Ectodermal cell (in vitro differentiated cells): Measurements from ENCODE around the gene COL8A2. TPM values are rescaled to one million over a fixed set of nuclear protein-coding genes. Genes with fewer than 3 reads are reported as not detected.
A peak's percentile ranks its signal among the peaks of the same experiment; 100 is the strongest.

Source experiments
- H3K27ac ChIP-seq: 2 replicates; pipeline ENCODE4 v1.7.0; 2013; ENCODE audit warnings: mild to moderate bottlenecking, low read depth, low read length; ENCODE audit not compliant: insufficient read depth, poor library complexity, severe bottlenecking
- H3K27me3 ChIP-seq: 2 replicates; pipeline ENCODE4 v1.7.0; 2013; ENCODE audit warnings: mild to moderate bottlenecking, low read length; ENCODE audit not compliant: insufficient read depth, control insufficient read depth, poor library complexity, severe bottlenecking
- H3K36me3 ChIP-seq: one replicate; pipeline ENCODE4 v1.7.0; 2013; ENCODE audit warnings: low read length; ENCODE audit not compliant: control insufficient read depth, insufficient read depth
- H3K4me1 ChIP-seq: one replicate; pipeline ENCODE4 v1.7.0; 2013; ENCODE audit warnings: low read length; ENCODE audit not compliant: control insufficient read depth, insufficient read depth
- H3K4me3 ChIP-seq: 2 replicates; pipeline ENCODE4 v1.7.0; 2013; ENCODE audit warnings: low read depth, low read length, control low read depth; ENCODE audit not compliant: insufficient read depth
- H3K9me3 ChIP-seq: 2 replicates; pipeline ENCODE4 v1.7.0; 2013; ENCODE audit warnings: mild to moderate bottlenecking, low read length, moderate library complexity; ENCODE audit not compliant: control insufficient read depth
- WGBS, 2 experiments: methylation state at CpG; one replicate each; pipeline ENCODE4 v1.1.7; 2013; ENCODE audit warnings: missing lambda C conversion rate in 2 of 2; 5-methylcytosine and 5-hydroxymethylcytosine counted together
- polyA plus RNA-seq, 4 experiments: library from polyadenylated mRNA; stranded (reverse); fragments of 50-300 nt; gene quantifications; one replicate each; pipeline ENCODE4 v1.2.3, GENCODE V29; 2013

Gene COL8A2
- 0.09 TPM for polyA plus RNA-seq (2013, experiment 1 of 4)
- polyA plus RNA-seq (2013, experiment 2 of 4), result 0.12 TPM
- polyA plus RNA-seq (2013, experiment 3 of 4), result 0.27 TPM
- polyA plus RNA-seq (2013, experiment 4 of 4), result 0.32 TPM

DNA sequence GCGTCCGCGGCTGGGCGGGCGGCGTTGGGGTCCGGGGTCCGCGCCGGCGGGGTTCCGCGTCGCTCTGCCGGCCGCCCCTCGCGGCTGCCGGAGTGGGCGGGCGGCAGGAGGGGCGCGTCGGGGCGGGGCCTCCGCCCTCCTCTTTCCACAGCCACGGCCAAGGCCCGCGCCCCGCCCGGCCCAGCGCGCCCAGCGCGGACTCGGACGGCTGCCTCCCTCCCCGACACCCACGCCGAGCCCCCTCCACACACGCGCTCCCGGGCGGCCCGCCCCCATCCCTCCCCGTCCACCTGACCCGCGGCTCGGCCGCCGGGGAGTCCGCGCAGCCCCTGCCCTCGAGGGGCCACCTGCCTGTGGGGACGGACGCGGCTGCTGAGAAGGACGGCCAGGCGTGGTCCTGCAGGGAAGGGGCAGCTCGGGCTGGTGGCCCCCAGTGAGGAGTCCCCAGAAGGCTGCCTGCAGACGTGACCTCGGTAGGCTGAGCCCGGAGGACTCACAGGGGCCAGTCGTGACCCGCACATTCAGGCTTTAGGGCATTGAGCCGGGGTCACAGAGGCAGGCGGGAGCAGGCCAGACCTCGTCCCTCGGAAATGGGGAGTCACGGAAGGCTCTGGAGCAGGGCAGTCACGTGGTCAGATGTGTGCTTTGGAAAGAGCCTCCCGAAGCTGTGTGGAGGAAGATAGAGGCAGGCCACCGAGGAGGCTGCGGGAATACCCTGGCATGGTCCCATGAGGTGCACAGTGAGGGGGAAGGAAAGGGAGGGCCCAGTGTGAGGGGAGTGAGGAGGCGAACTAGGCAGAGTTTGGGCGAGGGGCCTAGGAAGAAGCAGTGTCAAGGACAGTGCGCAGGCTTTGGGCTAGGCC lies at the start of gene COL8A2:
TSS of gene COL8A2 (minus strand) at position 94 of the 863 bp plus-strand sequence. CDS start 24,980 bp downstream, outside the sequence.
- Histone ChIP-seq H3K27me3 (peaks cover 50% of the 10 kb centered on the region), H3K9me3 (no peaks in the 10 kb centered on the region), H3K4me1 (no peaks in the 10 kb centered on the region), H3K27ac (no peak within 1 kb of the TSS), H3K36me3 (no peaks in the 10 kb centered on the region), H3K4me3 (peak within 1 kb of the TSS; percentile 9)
- WGBS, 2 experiments, result 17 to 18% methylated on average over 77 of the region's 77 CpGs

DNA sequence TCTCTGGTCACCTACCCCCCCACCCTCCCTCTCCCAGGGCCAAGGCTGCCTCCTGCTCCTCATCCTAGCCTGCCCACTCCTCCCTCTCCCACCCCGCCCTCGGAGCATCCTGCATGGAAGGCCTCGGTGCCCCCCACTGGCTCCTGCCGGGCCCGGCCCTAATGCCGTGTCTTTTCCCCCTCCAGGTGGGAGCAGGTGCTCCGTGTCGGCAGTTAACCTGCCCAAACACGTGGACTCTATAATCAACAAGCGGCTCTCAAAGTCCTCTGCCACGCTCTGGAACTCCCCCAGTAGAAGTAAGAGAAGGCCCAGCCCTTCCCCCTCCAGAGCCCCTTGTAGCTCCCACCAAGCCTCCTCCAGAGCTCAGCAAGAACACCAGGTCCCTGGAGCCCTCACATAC lies 49.7 kb upstream of the COL8A2 start:
- no peaks in the 10 kb centered on the region for H3K27me3 ChIP-seq
- no peaks in the 10 kb centered on the region for H3K9me3 ChIP-seq
- no peak overlapping the region for H3K4me3 ChIP-seq
- no peak overlapping the region for H3K27ac ChIP-seq
- H3K36me3 ChIP-seq, result peaks cover 52% of the 10 kb centered on the region
- H3K4me1 ChIP-seq, result peaks cover 12% of the 10 kb centered on the region
- WGBS, 2 experiments, result 87 to 88% methylated on average over 11 of the region's 11 CpGs

- peaks cover 4% of the 10 kb centered on the region for H3K4me1 ChIP-seq
Observed at GRCh38 chr1:36172983-36173382, 48.0 kb upstream of the COL8A2 start.

DNA sequence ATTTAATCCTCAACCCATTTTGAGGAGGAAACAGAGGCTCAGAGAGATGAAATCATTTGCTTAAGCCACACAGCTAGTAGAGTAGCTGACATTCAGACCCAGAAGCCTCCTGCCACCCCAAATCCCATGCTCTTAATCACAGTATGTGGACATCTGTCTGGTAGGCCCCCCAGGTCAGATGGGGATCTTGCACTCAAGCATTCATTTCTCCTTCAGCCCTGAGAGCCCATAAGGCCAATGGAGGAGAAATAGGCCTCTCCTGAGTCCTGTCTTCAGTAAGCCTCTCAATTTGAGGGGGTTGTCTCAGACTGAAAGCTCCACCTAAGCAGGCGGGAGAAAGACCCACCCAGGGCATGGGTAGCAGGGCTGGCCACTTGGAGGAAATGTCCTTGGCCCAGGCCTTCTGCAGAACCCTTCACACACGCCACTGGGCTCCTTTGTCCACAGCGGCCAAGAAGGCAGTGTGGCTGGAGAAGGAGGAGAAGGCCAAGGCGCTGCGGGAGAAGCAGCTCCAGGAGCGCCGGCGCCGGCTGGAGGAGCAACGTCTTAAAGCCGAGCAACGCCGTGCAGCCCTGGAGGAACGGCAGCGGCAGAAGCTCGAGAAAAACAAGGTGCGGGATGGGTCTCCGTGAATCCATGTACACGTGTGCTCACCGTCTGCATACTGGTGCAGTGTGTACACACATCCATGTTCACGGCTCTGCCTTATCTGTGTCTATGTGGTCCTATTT lies 47.2 kb upstream of the COL8A2 start:
- H3K36me3 ChIP-seq, result peaks cover 48% of the 10 kb centered on the region
- no peak overlapping the region for H3K4me3 ChIP-seq
- 96 to 97% methylated on average over 21 of the region's 21 CpGs for WGBS, 2 experiments
- no peak overlapping the region for H3K27ac ChIP-seq
- no peaks in the 10 kb centered on the region for H3K4me1 ChIP-seq
- H3K9me3 ChIP-seq, result no peaks in the 10 kb centered on the region
- H3K27me3 ChIP-seq, result no peaks in the 10 kb centered on the region

More at GRCh38 chr1:36172983-36173382, 48.0 kb upstream of the COL8A2 start:
- WGBS, 2 experiments, result 94 to 100% methylated on average over 2 of the region's 2 CpGs
- H3K27me3 ChIP-seq, result no peaks in the 10 kb centered on the region
- H3K9me3 ChIP-seq, result no peaks in the 10 kb centered on the region
- peaks cover 46% of the 10 kb centered on the region for H3K36me3 ChIP-seq
- H3K27ac ChIP-seq, result no peak overlapping the region
- no peak overlapping the region for H3K4me3 ChIP-seq

DNA sequence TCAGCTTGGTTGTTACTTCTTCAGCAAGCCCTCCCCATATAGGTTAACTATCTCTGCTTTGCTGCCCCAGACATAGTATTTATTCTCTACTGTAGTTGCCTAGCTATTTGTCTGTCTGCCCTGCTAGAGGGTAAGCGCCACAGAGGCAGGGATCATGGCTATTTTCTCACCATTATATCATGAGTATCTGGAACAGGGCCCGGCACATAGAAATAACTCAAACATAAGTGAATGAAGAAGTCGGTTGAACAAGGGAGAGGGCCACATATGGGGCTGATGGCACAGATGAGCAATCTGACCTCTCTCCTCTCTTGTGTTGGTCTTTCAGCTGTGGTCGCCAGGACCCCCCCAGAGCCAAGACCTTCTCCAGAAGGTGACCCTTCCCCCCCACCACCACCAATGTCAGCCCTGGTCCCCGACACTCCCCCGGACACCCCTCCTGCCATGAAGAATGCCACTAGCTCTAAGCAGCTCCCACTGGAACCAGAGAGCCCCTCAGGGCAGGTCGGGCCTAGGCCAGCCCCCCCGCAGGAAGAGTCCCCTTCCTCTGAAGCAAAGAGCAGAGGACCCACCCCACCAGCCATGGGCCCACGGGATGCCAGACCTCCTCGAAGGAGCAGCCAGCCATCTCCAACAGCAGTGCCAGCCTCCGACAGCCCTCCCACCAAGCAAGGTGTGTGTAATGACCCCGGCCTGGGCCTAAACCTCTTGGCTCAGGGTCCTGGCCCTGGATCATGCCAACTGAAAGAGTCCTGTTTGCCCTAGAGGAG lies 45.8 kb upstream of the COL8A2 start:
- no peak overlapping the region for H3K27ac ChIP-seq
- WGBS, 2 experiments, result 92 to 94% methylated on average over 12 of the region's 12 CpGs
- H3K36me3 ChIP-seq, result peaks cover 41% of the 10 kb centered on the region
- H3K9me3 ChIP-seq, result no peaks in the 10 kb centered on the region
- no peak overlapping the region for H3K4me3 ChIP-seq
- no peaks in the 10 kb centered on the region for H3K27me3 ChIP-seq
- H3K4me1 ChIP-seq, result no peaks in the 10 kb centered on the region

DNA sequence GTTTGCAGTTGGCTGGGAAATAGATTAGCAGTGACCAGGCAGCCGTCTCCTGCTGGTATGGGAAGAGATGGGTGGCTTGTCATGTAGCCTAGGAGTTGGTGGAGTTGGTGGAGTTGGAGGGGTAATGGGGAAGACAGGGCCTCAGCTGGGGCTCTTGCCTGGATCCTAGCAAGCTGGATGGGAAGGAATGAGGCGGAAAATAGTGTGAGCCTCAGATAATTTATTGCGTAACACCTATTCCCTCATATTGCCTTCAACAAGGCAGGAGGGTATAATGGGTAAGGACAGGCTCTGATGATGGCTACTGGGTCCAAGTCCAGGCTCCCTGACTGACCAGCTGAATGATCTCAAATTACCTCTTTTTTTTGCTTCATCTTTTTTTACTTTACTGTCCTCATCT lies 43.5 kb upstream of the COL8A2 start:
- no peak overlapping the region for H3K27ac ChIP-seq
- no peak overlapping the region for H3K4me3 ChIP-seq
- no peaks in the 10 kb centered on the region for H3K9me3 ChIP-seq
- 98 to 99% methylated on average over 3 of the region's 3 CpGs for WGBS, 2 experiments
- H3K36me3 ChIP-seq, result peaks cover 30% of the 10 kb centered on the region
- no peaks in the 10 kb centered on the region for H3K4me1 ChIP-seq
- no peaks in the 10 kb centered on the region for H3K27me3 ChIP-seq

DNA sequence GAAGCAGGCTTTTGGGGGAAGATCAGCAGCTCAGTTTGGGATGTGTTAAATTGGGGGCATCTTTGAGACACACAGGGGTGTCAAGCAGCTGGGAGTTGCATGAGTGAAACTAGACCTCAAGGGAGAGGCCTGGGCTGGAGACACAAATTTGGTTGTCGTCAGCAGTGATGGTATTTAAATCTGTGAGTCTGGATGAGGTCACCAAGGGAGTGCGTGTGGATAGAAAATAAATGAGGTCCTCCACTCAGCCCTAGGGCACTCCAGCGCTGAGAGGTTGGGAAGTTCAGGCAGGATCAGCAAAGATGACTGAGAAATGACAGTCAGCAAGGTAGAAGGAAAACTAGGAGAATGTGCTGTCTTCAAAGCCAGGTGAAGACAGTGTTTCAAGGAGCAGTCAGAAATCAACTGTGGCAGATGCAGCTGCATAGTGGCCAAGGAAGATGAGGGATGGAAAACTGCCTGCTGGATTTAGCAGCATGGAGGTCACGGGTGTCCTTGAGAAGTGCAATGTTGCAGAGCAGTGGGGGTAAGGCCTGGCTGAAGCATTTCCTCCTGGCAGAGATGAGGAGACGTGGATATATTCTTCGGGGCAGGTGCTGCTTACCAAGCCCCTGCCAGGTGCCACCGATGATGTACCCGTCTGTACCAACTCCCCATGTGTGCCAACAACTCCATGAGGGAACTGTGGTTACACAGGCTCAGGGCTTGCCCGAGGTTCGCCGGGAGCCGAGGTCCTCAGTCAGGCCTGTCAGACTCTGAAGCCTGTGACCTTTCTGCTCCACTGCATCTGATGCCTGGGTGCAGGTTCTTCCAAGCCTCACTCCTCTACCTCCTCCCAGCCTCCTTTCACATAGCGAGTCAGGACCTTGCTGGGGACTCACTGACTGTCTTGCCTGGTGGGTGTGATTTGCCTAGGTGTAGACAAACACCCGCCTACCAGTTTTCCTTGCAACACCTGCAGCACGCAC lies 42.2 kb upstream of the COL8A2 start:
- Histone ChIP-seq H3K27me3 (no peaks in the 10 kb centered on the region), H3K36me3 (peaks cover 17% of the 10 kb centered on the region), H3K27ac (no peak overlapping the region), H3K4me3 (no peak overlapping the region), H3K9me3 (no peaks in the 10 kb centered on the region), H3K4me1 (no peaks in the 10 kb centered on the region)
- 95% methylated on average over 15 of the region's 15 CpGs for WGBS, 2 experiments

- Histone ChIP-seq H3K27ac (no peak overlapping the region), H3K9me3 (no peaks in the 10 kb centered on the region), H3K4me3 (no peak overlapping the region), H3K4me1 (peaks cover 7% of the 10 kb centered on the region), H3K27me3 (no peaks in the 10 kb centered on the region), H3K36me3 (peaks cover 10% of the 10 kb centered on the region)
- WGBS, 2 experiments, result 67 to 68% methylated on average over 4 of the region's 4 CpGs
Observed at GRCh38 chr1:36166136-36166535, 41.1 kb upstream of the COL8A2 start.

DNA sequence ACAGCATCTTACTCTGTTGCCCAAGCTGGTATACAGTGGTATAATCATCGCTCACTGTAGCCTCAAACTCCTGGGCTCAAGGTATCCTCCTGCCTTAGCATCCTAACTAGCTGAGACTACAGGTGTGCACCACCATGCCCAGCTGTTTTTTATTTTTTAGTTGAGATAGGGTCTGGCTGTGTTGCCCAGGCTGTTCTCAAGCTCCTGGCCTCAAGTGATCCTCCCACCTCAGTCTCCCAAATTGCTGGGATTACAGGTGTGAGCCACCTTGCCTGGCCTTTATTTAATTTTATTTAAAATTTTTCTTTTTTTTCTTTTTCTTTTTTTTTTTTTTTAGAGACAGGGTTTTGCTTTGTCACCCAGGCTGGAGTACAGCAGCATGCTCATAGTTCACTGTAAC lies 40.1 kb upstream of the COL8A2 start:
- Histone ChIP-seq H3K9me3 (no peaks in the 10 kb centered on the region), H3K4me1 (peaks cover 17% of the 10 kb centered on the region), H3K36me3 (peaks cover 5% of the 10 kb centered on the region), H3K4me3 (no peak overlapping the region), H3K27ac (no peak overlapping the region), H3K27me3 (no peaks in the 10 kb centered on the region)
- WGBS, 2 experiments, result 83 to 100% methylated on average over 1 of the region's 1 CpG
